ENCODE measurements around the gene RARG. TPM values are rescaled to one million over a fixed set of nuclear protein-coding genes. Genes with fewer than 3 reads are reported as not detected.
"Not testable (repeated sequence)": the region's sequence is repeated elsewhere in the genome, so short reads cannot be mapped to it uniquely, and the experiment has no call there.

The RARG gene
- total RNA-seq, 1 donor from 2014 or later: 79.1 TPM

GRCh38 chr12:53179687-53180219 is 52.3 kb downstream of the RARG start:
- peaks cover 44% of the 10 kb centered on the region for H3K4me1 ChIP-seq
- peak overlapping the region; percentile 88 for H3K27ac ChIP-seq
- H3K27me3 ChIP-seq: no peaks in the 10 kb centered on the region
- H3K36me3 ChIP-seq: peaks cover 0 to 28% of the 10 kb centered on the region in 2 donors
- DNase-seq (ENCODE audit: extremely low spot score in 2 of 2): no peak
- H3K4me3 ChIP-seq: peak overlapping the region; percentile 64 to 67
- intact Hi-C loops (cut with DNase I): no loop called here
- TF ChIP-seq POLR2AphosphoS5 (IDR thresholded peaks at IDR 0.05; ENCODE audit: insufficient read depth in 1 of 2, low read depth in 1 of 2): no peak
- TF ChIP-seq CTCF (IDR thresholded peaks at IDR 0.05): no peak
- no peaks in the 10 kb centered on the region for H3K9me3 ChIP-seq

GRCh38 chr12:53178803-53179202 is 53.2 kb downstream of the RARG start:
- intact Hi-C loops (cut with DNase I); DNase-seq (ENCODE audit: extremely low spot score in 2 of 2); H3K4me3 ChIP-seq; H3K27me3 ChIP-seq; H3K27ac ChIP-seq; H3K9me3 ChIP-seq: not testable (repeated sequence)
- Histone ChIP-seq H3K4me1 (peaks cover 35% of the 10 kb centered on the region), H3K36me3 (peaks cover 0 to 19% of the 10 kb centered on the region in 2 donors)

- H3K9me3 ChIP-seq; H3K27me3 ChIP-seq; intact Hi-C loops (cut with DNase I); H3K4me3 ChIP-seq; H3K36me3 ChIP-seq; H3K27ac ChIP-seq; DNase-seq (ENCODE audit: extremely low spot score in 2 of 2): not testable (repeated sequence)
- H3K4me1 ChIP-seq: peaks cover 22% of the 10 kb centered on the region
Observed at GRCh38 chr12:53177447-53177846, 54.6 kb downstream of the RARG start.

- intact Hi-C loops (cut with DNase I): no loop called here
- Histone ChIP-seq H3K27ac (no peak overlapping the region), H3K9me3 (no peaks in the 10 kb centered on the region), H3K4me1 (peaks cover 16% of the 10 kb centered on the region), H3K4me3 (no peak overlapping the region), H3K27me3 (no peaks in the 10 kb centered on the region), H3K36me3 (no peaks in the 10 kb centered on the region)
- TF ChIP-seq POLR2A (IDR thresholded peaks at IDR 0.05) (no peak), POLR2AphosphoS5 (IDR thresholded peaks at IDR 0.05; ENCODE audit: insufficient read depth in 1 of 2, low read depth in 1 of 2) (no peak), CTCF (IDR thresholded peaks at IDR 0.05) (no peak)
- no peak for DNase-seq (ENCODE audit: extremely low spot score in 2 of 2)
Observed at GRCh38 chr12:53176750-53177149, 55.3 kb downstream of the RARG start.

- no peaks in the 10 kb centered on the region for H3K36me3 ChIP-seq
- intact Hi-C loops (cut with DNase I): no loop called here
- TF ChIP-seq CTCF (IDR thresholded peaks at IDR 0.05): no peak
- no peak for TF ChIP-seq POLR2AphosphoS5 (IDR thresholded peaks at IDR 0.05; ENCODE audit: insufficient read depth in 1 of 2, low read depth in 1 of 2)
- TF ChIP-seq POLR2A (IDR thresholded peaks at IDR 0.05): no peak
- no peak overlapping the region for H3K27ac ChIP-seq
- H3K9me3 ChIP-seq: no peaks in the 10 kb centered on the region
- H3K4me3 ChIP-seq: no peak overlapping the region
- DNase-seq (ENCODE audit: extremely low spot score in 2 of 2): no peak
- H3K4me1 ChIP-seq: peaks cover 14% of the 10 kb centered on the region
- H3K27me3 ChIP-seq: no peaks in the 10 kb centered on the region
Observed at GRCh38 chr12:53174881-53175491, 57.0 kb downstream of the RARG start.

GRCh38 chr12:53173085-53173715 is 58.8 kb downstream of the RARG start:
- no peak for DNase-seq (ENCODE audit: extremely low spot score in 2 of 2)
- no peaks in the 10 kb centered on the region for H3K9me3 ChIP-seq
- H3K27me3 ChIP-seq: no peaks in the 10 kb centered on the region
- intact Hi-C loops (cut with DNase I): no loop called here
- no peak overlapping the region for H3K4me3 ChIP-seq
- no peak for TF ChIP-seq POLR2A (IDR thresholded peaks at IDR 0.05)
- TF ChIP-seq POLR2AphosphoS5 (IDR thresholded peaks at IDR 0.05; ENCODE audit: insufficient read depth in 1 of 2, low read depth in 1 of 2): no peak
- TF ChIP-seq CTCF (IDR thresholded peaks at IDR 0.05): no peak
- no peak overlapping the region for H3K27ac ChIP-seq
- peaks cover 6% of the 10 kb centered on the region for H3K4me1 ChIP-seq
- no peaks in the 10 kb centered on the region for H3K36me3 ChIP-seq
